CD4-positive, alpha-beta T cell treated with Interleukin-10 for 1 hour (primary cell): ENCODE data around the gene ATP5F1D.
A peak's percentile ranks its signal among the peaks of the same experiment; 100 is the strongest.

Source experiments
- DNase-seq: peaks from one replicate; pipeline ENCODE4 v3.0.0-alpha.2; 2020

ATP5F1D gene

GRCh38 chr19:1271528-1272422 is 30.2 kb downstream of the ATP5F1D start:
- no peak for DNase-seq

DNA sequence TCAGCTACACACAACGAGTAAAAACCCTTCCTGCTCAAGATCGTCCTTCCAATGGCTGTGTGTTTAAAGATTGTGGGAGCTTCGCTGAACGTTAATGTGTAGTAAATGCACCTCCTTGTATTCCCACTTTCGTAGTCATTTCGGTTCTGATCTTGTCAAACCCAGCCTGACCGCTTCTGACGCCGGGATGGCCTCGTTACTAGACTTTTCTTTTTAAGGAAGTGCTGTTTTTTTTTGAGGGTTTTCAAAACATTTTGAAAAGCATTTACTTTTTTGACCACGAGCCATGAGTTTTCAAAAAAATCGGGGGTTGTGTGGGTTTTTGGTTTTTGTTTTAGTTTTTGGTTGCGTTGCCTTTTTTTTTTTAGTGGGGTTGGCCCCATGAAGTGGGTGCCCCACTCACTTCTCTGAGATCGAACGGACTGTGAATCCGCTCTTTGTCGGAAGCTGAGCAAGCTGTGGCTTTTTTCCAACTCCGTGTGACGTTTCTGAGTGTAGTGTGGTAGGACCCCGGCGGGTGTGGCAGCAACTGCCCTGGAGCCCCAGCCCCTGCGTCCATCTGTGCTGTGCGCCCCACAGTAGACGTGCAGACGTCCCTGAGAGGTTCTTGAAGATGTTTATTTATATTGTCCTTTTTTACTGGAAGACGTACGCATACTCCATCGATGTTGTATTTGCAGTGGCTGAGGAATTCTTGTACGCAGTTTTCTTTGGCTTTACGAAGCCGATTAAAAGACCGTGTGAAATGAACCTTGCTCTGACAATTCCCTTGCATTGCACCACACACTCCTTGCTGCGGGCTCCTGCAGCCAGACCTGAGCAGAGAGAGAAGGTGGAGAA is 31.1 kb downstream of the ATP5F1D start:
- no peak for DNase-seq

- no peak for DNase-seq
Observed at GRCh38 chr19:1273263-1274041, 31.9 kb downstream of the ATP5F1D start.

- no peak for DNase-seq
Observed at GRCh38 chr19:1274081-1274851, 32.7 kb downstream of the ATP5F1D start.

DNA sequence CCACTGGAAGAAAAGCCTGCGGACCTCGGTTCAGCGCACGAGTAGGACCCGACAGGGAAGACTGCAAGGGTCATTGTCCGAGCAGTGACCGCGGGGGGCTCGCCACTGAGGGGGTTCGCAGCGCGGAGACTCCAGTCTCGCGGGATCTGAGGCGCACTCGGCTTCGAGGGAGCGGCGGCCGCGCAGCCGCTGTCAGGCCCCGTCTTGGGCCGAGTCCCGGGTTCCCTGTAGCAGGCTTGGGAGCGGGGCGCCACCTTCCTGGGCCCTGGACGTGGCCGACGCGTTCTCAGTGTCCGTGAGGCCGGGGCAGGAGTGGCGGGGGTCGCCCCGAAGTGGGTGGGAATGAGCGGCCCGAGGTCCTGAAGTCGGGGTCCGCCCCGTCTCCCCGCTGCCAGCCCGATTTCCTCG is 33.3 kb downstream of the ATP5F1D start:
- DNase-seq, result no peak

DNA sequence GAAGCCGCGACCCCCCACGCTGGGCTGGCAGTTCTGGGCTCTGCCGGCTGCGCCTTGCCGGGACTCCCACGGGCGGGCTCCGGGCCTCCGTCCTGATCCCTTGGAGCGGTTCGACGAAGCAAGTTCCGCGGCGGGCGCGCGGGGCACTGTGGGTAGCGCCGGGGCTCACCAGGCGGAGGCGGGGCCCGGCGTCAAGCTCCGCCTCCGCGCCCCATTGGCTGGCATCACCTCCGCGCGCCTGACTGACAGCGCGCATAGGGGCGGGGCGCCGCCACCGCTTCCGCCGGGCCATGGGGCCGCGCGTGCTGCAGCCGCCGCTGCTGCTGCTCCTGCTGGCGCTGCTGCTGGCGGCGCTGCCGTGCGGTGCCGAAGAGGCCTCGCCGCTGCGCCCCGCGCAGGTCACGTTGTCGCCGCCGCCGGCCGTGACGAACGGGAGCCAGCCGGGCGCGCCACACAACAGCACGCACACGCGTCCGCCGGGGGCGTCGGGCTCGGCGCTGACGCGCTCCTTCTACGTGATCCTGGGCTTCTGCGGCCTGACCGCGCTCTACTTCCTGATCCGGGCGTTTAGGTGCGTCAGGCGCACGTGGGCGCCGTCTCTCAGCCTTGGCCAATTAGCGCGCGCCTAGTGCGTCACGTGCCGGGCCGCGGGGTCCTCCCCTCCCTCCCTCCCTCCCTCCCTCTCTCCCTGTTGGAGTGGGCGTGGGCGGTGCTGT is 33.9 kb downstream of the ATP5F1D start, which contains the start of gene FAM174C:
Gene FAM174C (plus strand): TSS at position 271 of the 716 bp plus-strand sequence. CDS start 20 bp downstream, at position 291.
- DNase-seq, result peak; percentile 96

- DNase-seq, result no peak
Observed at GRCh38 chr19:1275976-1276627, 34.6 kb downstream of the ATP5F1D start.

- peak; percentile 42 for DNase-seq
Observed at GRCh38 chr19:1276628-1277022, 35.1 kb downstream of the ATP5F1D start.

DNA sequence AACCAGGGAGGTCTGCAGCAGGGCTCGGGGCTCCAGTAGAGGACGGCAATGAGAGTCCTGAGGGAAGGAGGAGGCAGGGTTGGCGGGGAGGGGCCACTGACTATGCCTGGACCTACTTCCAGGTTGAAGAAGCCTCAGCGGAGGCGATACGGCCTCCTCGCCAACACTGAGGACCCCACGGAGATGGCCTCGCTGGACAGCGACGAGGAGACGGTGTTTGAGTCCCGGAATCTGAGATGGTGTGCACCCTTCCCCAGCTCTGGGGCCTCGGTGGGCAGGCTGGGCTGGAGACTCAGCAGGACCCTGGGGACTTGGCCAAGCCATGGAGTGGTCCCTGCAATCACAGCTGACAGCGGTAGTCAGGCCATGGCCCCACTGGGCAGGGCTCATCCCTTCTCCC is 35.5 kb downstream of the ATP5F1D start:
- DNase-seq, result no peak

- DNase-seq, result no peak
Observed at GRCh38 chr19:1278074-1278473, 36.5 kb downstream of the ATP5F1D start.

GRCh38 chr19:1278713-1279660 is 37.4 kb downstream of the ATP5F1D start:
- no peak for DNase-seq

DNA sequence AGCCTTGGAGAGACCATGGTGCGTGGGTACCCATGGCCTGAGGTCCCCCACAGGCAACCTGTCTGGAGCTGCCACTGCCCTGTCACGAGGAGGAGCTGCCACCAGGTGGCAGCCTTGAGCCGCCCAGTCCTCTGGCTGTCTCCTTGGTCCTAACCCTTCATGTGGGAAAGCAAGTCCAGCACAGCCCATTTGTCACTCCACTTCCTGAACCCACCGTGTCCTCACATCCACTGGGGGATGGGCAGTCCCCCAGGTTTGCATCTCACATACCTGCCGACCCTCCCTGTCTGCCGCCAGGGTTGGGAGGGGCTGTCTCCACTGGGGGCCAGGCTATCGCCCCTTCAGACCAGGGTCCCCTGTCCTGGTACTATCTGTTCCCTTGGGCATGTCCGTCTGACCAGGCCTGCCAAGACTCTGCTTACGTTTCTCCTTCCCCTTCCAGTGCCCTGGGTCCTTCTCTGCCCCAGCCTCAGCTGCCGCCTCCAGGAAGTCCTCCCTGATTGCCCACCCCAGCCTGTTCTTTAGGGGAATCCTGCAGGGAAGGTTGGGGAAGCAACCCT is 38.3 kb downstream of the ATP5F1D start:
- peak; percentile 84 for DNase-seq

GRCh38 chr19:1280636-1281568 is 39.4 kb downstream of the ATP5F1D start:
- DNase-seq, result no peak

DNA sequence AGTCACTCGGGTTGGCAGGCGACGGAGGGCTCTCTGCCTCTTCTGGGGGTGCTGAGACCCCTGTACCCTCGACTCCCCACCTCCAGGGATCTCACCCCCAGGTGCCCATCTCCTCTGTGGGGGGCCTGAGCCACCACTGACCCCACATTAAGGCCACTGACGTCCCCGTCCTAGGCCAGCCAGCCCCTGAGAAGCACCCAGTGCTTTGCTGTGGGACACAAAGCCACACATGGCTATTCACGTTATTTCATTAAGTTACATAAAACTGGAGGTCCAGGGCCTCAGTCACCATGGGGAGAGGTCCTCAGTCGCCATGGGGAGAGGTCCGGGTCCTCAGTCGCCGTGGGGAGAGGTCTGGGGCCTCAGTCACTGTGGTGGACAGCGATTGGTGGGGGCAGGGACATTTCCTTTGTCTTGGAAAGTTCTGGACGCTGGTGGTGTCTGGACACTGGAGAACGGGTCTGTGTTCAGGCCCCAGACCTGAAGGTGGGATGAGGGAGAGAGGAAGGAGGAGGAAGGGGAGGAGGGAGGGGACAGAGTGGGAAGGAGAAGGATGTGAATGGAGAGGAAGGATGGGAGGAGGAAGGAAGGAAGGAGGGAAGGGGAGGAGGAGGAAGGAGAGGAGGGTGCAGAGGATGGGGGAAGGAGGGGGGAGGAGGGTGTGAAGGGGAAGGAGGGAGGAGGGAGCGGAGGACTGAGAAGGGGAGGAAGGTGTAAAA is 40.2 kb downstream of the ATP5F1D start:
- no peak for DNase-seq

DNA sequence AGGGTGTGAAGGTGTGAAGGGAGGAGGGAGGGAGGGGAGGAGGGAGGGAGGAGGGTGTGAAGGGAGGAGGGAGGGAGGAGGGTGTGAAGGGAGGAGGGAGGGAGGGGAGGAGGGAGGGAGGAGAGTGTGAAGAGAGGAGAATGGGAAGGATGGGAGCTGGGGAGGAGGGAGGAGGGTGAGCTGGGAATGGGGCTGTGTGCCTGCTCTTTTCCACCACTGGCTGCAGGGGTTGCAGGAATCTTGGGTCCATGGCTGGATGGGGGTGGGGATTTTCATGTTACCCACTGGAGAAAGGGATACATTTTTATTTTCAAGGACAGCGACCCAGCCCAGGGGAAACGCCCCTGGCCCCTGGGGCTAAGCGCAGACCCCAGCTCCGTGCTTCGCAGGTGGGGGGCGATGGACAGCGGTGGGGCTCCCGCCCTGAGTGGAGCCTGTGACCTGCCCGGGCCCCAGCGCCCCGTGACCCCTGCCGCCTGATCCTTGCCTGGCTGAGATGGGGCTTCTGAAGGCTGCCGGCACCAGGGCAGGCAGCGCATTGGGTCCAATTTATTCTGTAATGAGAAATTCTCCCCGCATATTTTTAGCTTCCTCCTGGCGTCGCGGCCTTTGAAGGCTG is 41.1 kb downstream of the ATP5F1D start:
- DNase-seq, result no peak

DNA sequence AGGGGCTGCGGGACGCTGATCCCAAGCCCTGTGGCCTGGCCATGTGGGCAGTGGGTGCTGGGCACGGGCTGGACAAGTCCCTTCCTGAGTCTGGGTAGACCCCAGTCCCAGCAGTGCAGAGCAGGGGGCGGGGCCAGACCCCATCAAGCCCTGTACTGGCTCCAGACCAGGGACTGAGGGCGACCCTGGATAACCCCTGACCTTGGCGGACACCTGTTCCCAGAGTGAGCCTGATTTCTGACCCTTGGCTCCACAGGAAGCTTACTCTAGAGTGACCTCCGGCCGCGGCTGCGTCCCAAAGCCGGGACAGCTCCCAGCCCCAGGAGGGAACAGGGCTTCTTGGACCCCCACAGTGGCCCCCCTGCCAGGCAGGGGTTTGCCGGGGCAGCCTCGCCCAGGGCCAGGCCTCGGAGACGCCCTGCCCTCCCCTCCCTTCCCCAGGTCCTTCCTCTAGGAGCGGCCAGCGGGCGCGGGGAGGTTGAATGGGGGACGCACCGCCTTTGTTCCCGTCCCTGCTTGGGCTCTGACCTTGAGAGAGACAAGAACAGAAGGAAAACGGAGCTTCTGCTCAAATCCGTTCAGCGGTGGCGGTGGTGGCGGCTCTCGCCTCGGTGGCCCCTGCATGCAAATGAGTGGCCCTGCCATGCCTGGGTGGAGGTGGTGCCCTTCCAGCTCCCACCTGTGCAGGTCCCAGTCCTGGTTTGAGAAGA is 41.8 kb downstream of the ATP5F1D start:
- DNase-seq, result no peak
